Measurements from ENCODE around the gene NSUN7. TPM values are rescaled to one million over a fixed set of nuclear protein-coding genes. Genes with fewer than 3 reads are reported as not detected.

The NSUN7 gene
- total and polyA plus RNA-seq, 9 of the 15 experiments (the other 6 are each of a cell fraction or from before 2014, with no cell fraction given) = not detected

DNA sequence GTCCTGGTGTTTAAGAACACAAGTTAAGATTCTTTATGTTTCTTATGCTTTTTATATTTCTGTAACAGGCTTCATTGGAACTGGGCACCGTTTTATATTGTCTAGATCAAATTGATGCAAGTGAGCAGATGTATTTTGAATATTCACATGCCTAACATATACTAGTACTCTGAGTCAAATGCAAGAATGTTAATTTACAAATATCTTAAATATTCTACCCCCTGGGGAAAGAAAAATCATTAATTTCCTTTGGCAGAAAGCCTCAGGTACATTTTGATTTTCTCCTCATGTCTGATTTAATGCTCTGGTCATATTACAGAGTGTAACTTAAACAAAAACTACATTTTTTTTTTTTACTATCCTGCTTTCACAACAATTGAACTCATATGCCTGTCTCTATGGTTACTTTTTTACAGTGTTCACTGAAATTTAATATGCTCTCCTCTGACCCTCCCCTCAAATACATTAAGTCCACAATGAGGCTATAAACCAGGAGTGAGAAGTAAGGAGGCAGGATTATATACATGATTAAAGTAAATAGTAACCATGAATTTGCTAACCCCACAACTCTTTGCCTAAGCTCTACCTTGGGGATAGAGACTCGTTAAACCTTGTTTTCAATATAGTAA, 2.4 kb upstream of the NSUN7 start (continued):
- TF ChIP-seq, protein P1, sequence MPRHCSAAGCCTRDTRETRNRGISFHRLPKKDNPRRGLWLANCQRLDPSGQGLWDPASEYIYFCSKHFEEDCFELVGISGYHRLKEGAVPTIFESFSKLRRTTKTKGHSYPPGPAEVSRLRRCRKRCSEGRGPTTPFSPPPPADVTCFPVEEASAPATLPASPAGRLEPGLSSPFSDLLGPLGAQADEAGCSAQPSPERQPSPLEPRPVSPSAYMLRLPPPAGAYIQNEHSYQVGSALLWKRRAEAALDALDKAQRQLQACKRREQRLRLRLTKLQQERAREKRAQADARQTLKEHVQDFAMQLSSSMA (CRISPR knock-in tag; IDR thresholded peaks at IDR 0.05) = no peak
- TF ChIP-seq ZBTB7A (IDR thresholded peaks at IDR 0.05; ENCODE audit: borderline replicate concordance, control insufficient read depth, low read depth, low read length) (no peak), NR3C1 (CRISPR knock-in tag; IDR thresholded peaks at IDR 0.05) (no peak), ZNF668 (CRISPR knock-in tag; IDR thresholded peaks at IDR 0.05) (no peak), ZNF764 (CRISPR knock-in tag; IDR thresholded peaks at IDR 0.05; ENCODE audit: low read depth) (no peak), ZC3H11A (IDR thresholded peaks at IDR 0.05; ENCODE audit: low read depth, low read length) (no peak), SMARCA4 (IDR thresholded peaks at IDR 0.05) (no peak), MTF1 (CRISPR knock-in tag; IDR thresholded peaks at IDR 0.05; ENCODE audit: borderline replicate concordance) (no peak), NCOR1 (IDR thresholded peaks at IDR 0.05) (no peak)
- TF ChIP-seq, protein P2, sequence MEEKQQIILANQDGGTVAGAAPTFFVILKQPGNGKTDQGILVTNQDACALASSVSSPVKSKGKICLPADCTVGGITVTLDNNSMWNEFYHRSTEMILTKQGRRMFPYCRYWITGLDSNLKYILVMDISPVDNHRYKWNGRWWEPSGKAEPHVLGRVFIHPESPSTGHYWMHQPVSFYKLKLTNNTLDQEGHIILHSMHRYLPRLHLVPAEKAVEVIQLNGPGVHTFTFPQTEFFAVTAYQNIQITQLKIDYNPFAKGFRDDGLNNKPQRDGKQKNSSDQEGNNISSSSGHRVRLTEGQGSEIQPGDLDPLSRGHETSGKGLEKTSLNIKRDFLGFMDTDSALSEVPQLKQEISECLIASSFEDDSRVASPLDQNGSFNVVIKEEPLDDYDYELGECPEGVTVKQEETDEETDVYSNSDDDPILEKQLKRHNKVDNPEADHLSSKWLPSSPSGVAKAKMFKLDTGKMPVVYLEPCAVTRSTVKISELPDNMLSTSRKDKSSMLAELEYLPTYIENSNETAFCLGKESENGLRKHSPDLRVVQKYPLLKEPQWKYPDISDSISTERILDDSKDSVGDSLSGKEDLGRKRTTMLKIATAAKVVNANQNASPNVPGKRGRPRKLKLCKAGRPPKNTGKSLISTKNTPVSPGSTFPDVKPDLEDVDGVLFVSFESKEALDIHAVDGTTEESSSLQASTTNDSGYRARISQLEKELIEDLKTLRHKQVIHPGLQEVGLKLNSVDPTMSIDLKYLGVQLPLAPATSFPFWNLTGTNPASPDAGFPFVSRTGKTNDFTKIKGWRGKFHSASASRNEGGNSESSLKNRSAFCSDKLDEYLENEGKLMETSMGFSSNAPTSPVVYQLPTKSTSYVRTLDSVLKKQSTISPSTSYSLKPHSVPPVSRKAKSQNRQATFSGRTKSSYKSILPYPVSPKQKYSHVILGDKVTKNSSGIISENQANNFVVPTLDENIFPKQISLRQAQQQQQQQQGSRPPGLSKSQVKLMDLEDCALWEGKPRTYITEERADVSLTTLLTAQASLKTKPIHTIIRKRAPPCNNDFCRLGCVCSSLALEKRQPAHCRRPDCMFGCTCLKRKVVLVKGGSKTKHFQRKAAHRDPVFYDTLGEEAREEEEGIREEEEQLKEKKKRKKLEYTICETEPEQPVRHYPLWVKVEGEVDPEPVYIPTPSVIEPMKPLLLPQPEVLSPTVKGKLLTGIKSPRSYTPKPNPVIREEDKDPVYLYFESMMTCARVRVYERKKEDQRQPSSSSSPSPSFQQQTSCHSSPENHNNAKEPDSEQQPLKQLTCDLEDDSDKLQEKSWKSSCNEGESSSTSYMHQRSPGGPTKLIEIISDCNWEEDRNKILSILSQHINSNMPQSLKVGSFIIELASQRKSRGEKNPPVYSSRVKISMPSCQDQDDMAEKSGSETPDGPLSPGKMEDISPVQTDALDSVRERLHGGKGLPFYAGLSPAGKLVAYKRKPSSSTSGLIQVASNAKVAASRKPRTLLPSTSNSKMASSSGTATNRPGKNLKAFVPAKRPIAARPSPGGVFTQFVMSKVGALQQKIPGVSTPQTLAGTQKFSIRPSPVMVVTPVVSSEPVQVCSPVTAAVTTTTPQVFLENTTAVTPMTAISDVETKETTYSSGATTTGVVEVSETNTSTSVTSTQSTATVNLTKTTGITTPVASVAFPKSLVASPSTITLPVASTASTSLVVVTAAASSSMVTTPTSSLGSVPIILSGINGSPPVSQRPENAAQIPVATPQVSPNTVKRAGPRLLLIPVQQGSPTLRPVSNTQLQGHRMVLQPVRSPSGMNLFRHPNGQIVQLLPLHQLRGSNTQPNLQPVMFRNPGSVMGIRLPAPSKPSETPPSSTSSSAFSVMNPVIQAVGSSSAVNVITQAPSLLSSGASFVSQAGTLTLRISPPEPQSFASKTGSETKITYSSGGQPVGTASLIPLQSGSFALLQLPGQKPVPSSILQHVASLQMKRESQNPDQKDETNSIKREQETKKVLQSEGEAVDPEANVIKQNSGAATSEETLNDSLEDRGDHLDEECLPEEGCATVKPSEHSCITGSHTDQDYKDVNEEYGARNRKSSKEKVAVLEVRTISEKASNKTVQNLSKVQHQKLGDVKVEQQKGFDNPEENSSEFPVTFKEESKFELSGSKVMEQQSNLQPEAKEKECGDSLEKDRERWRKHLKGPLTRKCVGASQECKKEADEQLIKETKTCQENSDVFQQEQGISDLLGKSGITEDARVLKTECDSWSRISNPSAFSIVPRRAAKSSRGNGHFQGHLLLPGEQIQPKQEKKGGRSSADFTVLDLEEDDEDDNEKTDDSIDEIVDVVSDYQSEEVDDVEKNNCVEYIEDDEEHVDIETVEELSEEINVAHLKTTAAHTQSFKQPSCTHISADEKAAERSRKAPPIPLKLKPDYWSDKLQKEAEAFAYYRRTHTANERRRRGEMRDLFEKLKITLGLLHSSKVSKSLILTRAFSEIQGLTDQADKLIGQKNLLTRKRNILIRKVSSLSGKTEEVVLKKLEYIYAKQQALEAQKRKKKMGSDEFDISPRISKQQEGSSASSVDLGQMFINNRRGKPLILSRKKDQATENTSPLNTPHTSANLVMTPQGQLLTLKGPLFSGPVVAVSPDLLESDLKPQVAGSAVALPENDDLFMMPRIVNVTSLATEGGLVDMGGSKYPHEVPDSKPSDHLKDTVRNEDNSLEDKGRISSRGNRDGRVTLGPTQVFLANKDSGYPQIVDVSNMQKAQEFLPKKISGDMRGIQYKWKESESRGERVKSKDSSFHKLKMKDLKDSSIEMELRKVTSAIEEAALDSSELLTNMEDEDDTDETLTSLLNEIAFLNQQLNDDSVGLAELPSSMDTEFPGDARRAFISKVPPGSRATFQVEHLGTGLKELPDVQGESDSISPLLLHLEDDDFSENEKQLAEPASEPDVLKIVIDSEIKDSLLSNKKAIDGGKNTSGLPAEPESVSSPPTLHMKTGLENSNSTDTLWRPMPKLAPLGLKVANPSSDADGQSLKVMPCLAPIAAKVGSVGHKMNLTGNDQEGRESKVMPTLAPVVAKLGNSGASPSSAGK (IDR thresholded peaks at IDR 0.05) = no peak

Data from K562 (cell line).